GM21529 (cell line): ENCODE results near the gene GPD1.

Source experiments
- ATAC-seq: cut with Tn5 transposase; IDR thresholded peaks from one replicate; pipeline ENCODE4 v1.9.1; 2021; ENCODE audit not compliant: unreplicated experiment

GPD1 gene

DNA sequence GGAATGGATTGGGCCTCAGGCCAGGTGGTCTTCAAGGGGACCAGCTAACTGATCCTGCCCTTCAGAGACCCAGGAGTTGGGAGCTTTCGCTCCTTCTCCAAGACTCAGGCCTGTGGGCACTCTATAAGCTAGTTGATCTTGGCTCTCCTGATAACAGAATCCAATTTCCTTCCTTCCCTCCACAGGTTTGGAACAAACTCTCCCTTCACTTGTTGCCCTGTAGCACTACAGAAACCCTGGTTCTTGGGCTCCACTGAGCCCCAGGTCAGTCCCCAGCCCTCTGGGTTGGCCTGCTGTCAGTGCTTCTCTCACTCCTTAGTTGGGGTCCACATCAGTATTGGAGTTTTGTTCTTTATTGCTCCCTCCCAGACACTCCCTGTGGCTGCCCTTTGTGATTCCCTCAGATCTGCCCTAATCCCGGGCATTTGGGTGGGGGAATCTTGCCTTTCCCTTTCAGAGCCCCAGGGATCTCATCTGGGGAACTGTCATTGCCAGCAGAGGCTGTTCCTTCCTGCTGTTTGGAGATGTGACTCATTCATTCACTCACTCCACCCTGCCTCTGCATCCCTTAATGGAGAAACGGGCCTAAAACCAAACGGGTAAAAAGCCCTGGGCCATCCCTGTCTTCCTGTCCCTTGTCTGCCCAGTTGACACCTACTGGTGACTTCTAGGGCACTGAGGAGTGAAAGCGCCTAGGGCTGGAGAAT is 4.4 kb upstream of the GPD1 start:
- ATAC-seq, result no peak

GRCh38 chr12:50100561-50100960 is 3.2 kb upstream of the GPD1 start:
- no peak for ATAC-seq

GRCh38 chr12:50101663-50102062 is 2.1 kb upstream of the GPD1 start:
- no peak for ATAC-seq

GRCh38 chr12:50102131-50102531 is 1.7 kb upstream of the GPD1 start:
- no peak for ATAC-seq

GRCh38 chr12:50102646-50103309 is 1.0 kb upstream of the GPD1 start:
- ATAC-seq, result no peak

DNA sequence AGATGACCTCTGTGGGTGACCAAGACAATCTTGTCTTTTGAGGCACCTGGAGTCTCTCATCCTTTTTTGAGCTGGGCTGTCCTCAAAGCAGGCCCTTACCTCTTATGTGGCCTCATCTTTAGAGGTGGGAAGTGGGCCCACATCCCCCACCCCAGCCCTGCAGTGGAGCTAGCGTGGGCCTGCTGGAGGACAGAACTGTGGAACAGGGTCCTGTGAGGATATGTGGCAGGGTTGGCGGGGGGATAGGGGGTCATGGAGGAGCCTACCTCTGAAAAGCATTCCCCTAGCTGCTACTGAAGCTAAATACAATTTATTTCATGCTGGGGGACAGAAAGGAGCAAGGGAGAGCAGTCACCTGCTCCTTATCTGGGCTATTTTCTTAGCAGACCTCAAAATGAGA is 457 bp upstream of the GPD1 start:
- ATAC-seq, result no peak

DNA sequence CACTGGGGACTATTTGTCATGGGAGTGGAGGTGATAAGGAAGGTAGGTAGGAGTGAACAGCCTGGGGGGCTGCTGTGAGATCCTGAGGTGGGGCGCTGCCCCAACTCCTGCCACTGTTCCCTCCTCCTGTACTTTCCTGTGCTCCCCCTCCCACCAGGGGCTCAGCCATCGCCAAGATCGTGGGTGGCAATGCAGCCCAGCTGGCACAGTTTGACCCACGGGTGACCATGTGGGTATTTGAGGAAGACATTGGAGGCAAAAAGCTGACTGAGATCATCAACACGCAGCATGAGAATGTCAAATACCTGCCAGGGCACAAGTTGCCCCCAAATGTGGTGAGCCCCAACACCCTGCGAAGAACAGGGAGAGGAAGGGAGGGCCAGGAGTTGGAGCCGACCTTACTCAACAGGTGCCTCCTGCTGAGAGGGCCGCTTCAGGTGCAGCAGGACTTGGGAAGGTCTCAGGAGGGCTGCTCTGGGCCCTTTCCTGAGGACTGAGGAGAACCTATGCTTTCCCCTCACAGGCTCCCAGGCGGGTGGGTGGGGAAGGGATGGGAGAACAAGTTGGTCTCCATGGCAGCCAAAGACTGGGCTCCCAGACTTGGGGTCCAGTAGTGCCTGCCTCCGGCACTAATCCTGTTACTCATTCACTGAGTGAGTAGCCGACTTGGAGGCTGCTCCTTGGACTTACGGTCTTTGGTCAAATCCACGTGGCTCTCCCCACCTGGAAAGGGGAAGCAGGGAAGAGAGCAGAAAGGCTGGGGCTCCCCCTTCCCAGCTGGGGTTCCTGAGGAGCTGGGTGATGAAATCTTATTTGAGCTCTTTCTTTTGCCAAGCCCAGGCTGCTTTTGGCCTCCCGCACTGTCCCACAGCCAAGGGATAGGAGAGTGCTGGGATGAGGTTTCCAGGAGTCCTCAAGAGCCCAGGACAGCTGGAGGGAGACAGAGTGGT is 884 bp downstream of the GPD1 start:
- ATAC-seq, result no peak

DNA sequence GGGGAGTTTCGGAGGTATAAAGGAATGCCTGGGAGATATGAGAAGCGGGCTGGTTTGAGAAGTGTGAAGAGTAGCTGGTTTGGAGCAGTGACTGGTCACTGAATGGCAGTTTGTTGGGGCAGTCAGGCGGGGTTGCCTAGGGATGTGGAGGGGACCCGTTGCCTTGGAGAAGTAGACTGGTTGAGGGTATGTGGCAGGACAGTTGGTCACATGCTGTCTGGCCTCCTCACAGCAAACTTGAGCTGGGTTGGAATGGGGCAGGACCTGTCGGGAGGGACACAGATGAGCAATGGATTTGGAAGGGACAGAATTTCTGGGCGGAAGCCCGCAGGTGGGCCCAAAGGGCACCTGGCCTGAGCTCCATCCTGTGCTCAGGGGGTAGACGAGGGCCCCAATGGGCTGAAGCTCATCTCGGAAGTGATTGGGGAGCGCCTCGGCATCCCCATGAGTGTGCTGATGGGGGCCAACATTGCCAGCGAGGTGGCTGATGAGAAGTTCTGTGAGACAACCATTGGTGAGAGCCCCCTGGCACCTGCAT is 2.2 kb downstream of the GPD1 start:
- no peak for ATAC-seq

DNA sequence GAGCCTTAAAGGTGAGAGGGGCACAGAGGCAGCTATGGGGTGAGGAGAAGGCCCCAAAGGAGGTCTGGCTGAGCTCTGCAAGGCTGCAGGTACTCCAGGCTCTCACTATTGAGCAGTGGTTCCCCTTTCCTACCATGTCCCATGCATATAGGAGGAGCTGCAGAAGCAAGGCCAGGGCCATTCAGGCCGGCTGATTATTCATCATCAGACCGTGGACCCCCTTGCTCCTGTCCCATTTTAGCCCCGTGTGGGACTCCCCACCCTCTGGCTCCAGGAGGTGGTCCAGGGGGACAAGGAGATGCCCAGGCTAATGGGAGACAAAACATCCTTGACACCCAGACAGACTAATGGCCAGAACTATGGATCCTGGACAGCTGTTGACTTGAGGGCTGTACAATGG is 3.1 kb downstream of the GPD1 start:
- no peak for ATAC-seq

DNA sequence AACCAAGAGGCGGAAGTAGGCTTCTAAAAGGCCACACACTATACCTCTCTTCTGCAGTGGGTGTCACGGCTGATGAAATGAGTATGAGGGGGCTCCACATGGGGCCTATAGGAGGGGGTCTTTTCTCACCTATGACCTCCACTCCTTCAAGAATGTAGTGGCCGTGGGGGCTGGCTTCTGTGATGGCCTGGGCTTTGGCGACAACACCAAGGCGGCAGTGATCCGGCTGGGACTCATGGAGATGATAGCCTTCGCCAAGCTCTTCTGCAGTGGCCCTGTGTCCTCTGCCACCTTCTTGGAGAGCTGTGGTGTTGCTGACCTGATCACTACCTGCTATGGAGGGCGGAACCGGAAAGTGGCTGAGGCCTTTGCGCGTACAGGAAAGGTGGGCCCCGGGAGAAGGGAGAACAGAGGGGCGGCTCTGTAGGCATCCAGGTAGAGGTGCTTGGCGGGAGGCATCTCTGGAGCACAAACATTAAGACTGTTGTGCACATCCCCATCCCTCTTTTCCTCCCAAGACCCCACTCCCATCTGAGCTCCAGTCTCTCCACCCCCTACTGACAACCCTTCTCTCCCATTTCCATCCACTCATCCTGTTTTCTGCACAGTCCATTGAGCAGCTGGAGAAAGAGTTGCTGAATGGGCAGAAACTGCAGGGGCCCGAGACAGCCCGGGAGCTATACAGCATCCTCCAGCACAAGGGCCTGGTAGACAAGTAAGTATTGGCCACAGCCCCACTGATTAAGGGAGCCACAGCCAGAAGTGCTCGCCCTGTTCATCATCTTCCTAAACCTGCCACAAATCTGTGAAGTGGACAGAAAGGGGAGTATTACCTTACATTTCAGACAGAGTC is 3.8 kb downstream of the GPD1 start:
- ATAC-seq, result no peak

DNA sequence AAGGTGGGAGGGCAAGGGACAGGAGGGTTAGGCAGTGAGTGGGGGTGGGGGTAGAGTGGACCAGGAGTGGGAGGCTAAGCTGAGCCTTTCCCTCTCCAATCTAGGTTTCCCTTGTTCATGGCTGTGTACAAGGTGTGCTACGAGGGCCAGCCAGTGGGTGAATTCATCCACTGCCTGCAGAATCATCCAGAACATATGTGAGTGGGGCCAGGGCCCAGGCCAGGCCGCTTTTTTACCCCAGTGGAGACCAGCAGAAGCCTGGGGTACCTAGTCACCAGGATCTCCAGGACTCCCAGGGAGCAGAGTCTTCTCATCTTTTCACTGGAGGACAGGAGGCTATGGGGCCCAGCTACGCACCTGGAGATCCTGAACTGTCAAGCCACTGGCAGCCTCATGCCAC is 5.5 kb downstream of the GPD1 start:
- ATAC-seq, result no peak

GRCh38 chr12:50110127-50110761 is 6.4 kb downstream of the GPD1 start:
- no peak for ATAC-seq

- ATAC-seq, result peak; percentile 17
Observed at GRCh38 chr12:50110762-50111351, 7.0 kb downstream of the GPD1 start.

DNA sequence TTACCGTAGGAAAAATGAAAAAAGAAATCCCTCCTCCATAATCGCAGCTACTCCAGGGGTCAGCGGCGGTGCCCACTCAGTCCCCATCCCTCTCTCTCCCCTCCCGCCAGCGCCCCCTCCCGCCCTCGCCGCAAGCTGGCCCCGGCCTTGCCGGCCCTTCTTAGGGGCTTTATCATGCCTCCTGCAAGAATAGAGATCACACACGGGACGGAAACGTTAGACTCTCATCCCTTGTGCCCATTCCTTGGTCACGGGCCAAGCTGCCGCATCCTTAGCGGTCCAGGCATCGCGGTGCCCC is 7.5 kb downstream of the GPD1 start:
- ATAC-seq, result peak; percentile 2

GRCh38 chr12:50111693-50112455 is 8.1 kb downstream of the GPD1 start, which contains the start of gene COX14:
TSS of gene COX14 (plus strand) at chr12:50112236. CDS start at chr12:50120044, 7,808 bp downstream.
- peak; percentile 77 for ATAC-seq

GRCh38 chr12:50112456-50113218 is 8.8 kb downstream of the GPD1 start:
- ATAC-seq, result peak; percentile 2

DNA sequence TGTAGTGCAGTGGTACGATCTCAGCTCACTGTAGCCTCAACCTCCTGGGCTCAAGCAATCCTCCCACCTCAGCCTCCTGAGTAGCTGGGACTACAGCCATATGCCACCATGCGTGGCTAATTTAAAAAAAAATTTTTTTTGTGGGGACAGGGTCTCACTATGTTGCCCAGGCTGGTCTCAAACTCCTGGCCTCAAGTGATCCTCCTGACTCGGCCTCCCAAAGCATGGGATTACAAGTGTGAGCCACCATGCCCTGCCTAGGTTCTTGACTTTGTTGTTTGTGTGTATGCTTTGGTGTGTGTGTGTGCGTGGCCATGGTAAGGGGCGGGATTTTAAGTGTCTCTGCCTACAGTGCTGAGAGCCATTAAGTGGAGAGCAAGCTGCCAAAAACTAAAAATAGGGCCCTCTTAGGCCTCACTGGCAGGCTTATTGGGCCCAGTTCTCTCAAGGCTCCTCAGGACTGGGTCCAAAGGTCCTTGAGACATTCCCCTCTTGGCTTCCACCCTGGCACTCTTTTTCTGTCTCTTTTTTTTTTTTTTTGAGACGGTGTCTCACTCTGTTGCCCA is 13.3 kb downstream of the GPD1 start:
- ATAC-seq, result no peak

DNA sequence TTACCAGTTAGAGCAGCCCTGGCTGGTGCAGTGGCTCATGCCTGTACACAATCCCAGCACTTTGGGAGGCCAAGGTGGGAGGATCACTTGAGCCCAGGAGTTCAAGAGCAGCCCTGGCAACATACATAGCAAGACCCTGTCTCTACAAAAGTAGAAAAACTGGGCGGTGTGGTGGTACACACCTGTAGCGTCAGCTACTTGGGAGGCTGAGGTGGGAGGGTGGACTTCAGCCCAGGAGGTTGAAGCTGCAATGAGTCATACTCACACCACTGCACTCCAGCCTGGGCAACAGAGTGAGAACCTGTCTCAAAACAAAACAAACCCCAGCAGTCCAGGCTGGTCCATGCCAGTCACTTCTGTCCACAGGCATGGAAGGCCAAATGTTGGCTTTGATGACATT is 15.6 kb downstream of the GPD1 start:
- ATAC-seq, result no peak
